Fibroblast of the aortic adventitia (primary cell): ENCODE measurements around the gene PLCD1. TPM values are rescaled to one million over a fixed set of nuclear protein-coding genes. Genes with fewer than 3 reads are reported as not detected.
"Not testable (repeated sequence)": the region's sequence is repeated elsewhere in the genome, so short reads cannot be mapped to it uniquely, and the experiment has no call there.

Experiments
- DNase-seq: peaks from one replicate; pipeline ENCODE4 v3.0.0-alpha.2; 2010; ENCODE audit warnings: low read depth
- H3K4me3 ChIP-seq: 2 replicates; pipeline ENCODE4 v1.5.1; 2011; ENCODE audit warnings: low read depth, mild to moderate bottlenecking, control low read depth, low read length, moderate library complexity
- total RNA-seq: library from RNA; depleted of rRNA; stranded (reverse); fragments of >200 nt; gene quantifications from 2 replicates; pipeline ENCODE4 v1.2.3, GENCODE V29; 2012; ENCODE audit warnings: low replicate concordance
- TF ChIP-seq, protein P1 (sequence below): IDR thresholded peaks from 2 replicates; pipeline ENCODE4 v1.5.1; 2011; ENCODE audit warnings: mild to moderate bottlenecking, low read length, control low read depth, inconsistent platforms; ENCODE audit not compliant: insufficient read depth

The PLCD1 gene
- total RNA-seq, 1 donor: 28.3 TPM

DNA sequence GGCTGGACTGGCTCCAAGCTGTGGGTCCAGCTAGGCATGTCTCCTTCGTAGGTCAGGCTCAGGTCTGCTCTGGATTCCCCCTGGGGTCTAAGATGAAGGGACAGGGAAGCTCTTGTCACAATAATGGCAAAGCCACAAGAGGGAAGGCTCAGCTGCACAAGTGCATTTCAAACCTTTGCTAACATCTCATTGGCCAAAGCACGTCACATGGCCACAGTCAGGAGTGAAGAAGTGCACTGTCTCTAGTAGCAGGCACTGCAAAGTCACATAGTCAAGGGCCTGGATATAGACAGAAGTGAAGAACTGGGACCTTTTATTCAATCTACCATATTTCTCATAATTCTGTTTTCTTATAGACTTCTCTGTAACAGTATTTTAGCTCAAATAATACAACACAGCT, 29.7 kb upstream of the PLCD1 start:
- TF ChIP-seq, protein P1, sequence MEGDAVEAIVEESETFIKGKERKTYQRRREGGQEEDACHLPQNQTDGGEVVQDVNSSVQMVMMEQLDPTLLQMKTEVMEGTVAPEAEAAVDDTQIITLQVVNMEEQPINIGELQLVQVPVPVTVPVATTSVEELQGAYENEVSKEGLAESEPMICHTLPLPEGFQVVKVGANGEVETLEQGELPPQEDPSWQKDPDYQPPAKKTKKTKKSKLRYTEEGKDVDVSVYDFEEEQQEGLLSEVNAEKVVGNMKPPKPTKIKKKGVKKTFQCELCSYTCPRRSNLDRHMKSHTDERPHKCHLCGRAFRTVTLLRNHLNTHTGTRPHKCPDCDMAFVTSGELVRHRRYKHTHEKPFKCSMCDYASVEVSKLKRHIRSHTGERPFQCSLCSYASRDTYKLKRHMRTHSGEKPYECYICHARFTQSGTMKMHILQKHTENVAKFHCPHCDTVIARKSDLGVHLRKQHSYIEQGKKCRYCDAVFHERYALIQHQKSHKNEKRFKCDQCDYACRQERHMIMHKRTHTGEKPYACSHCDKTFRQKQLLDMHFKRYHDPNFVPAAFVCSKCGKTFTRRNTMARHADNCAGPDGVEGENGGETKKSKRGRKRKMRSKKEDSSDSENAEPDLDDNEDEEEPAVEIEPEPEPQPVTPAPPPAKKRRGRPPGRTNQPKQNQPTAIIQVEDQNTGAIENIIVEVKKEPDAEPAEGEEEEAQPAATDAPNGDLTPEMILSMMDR: no peak
- H3K4me3 ChIP-seq: no peak overlapping the region
- no peak for DNase-seq

DNA sequence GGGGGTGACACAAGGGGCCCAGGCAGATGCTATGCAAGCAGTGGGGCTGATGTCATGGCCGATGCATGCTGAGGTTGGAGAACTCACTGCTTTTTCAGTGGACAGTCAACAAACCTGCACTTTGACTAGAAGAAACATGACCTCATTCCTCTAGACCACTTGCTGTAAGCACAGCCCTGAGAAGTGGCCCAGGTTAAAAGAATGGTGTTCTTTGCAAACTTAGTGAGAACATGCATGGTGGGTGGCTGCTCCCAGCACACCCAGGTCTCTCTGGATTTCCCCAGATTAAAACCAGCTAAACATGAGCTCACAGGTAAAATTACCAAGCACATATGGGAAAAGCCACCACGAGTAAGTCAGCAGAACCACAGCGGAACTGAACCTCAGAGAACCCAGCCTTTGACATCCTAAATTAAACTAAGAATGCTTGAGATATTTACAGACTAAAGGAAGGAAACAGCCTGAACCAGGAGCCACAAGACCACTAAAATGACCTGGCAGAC, 25.1 kb upstream of the PLCD1 start:
- TF ChIP-seq, protein P1: no peak
- DNase-seq: no peak
- no peak overlapping the region for H3K4me3 ChIP-seq

DNA sequence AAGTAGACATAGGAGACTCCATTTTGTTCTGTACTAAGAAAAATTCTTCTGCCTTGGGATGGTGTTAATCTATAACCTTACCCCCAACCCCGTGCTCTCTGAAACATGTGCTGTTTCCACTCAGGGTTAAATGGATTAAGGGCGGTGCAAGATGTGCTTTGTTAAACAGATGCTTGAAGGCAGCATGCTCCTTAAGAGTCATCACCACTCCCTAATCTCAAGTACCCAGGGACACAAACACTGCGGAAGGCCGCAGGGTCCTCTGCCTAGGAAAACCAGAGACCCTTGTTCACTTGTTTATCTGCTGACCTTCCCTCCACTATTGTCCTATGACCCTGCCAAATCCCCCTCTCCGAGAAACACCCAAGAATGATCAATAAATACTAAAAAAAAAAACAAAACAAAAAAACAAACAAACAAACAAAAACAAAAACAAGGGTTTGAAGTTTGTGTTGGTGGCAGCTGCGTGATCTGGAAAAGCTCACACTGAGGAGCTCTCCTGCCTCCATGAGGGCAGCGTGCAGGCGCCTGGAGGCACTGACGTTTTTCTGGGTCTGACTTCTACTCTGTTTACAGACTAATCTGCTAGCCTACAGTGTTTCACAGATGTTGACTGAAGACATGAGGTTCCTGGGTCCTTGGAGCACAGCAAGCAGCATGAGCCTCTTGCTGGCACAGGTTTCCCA, 24.5 kb upstream of the PLCD1 start:
- DNase-seq, H3K4me3 ChIP-seq: not testable (repeated sequence)

DNA sequence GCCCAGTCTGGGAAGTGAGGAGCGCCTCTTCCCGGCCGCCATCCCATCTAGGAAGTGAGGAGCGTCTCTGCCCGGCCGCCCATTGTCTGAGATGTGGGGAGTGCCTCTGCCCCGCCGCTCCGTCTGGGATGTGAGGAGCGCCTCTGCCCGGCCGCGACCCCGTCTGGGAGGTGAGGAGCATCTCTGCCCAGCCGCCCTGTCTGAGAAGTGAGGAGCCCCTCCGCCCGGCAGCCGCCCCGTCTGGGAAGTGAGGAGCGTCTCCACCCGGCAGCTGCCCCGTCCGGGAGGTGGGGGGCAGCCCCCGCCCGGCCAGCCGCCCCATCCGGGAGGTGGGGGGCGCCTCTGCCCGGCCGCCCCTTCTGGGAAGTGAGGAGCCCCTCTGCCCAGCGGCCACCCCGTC, 23.8 kb upstream of the PLCD1 start:
- not testable (repeated sequence) for H3K4me3 ChIP-seq, DNase-seq

DNA sequence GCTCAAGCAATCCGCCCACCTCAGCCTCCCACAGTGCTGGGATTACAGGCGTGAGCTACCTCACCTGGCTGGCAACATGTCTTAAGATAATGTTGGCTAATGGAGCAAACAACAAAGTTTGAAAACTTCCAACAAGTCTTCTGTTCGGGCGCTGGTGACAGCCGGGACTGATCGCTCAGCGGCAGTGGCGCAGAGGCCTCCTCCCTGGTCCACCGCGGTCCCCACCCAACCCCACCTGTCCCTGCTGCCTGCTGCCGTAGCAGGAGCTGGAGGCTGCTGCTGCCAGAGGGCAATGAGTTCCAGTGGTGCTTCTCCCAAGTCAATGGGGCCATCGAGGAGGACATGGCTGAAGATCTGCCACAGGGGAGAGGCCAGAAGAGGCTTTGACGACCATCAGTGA, 21.7 kb upstream of the PLCD1 start:
- TF ChIP-seq, protein P1: no peak
- H3K4me3 ChIP-seq: no peak overlapping the region
- no peak for DNase-seq

DNA sequence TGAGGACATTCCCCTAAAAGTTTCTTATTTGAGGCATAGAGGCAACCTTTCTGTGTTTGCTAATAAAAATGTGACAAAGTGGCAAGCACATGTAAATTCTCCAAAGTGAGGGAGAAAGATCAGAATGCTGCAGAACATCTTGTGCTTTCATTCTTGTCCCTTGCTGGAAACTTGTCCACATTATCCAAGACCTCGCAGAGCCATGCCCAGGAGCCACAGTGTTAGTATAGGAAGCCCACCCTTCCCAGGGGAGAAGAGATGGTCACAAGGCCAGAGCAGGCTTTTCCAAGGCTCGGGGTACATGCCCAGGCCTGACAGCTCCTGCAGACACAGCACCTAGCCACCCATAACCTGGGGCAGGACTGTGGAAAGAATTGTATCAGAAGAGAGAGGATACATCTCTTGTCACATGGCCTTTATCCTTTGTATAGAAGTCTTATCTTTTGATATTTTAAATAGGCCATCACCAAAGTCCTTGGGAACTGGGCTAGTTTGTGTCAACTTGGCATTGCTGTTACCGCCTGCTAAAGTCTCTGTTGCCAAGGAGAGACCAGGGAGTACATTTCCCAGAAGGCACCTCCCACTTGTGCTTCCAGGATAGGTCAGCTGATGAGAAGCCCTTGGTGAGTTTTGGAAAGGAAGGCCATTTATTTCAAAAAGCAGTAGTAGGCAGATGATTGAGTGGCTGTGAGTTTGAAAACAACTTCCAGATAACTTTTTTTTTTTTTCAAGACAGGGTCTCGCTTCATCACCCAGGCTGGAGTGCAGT, 20.1 kb upstream of the PLCD1 start:
- TF ChIP-seq, protein P1: no peak
- no peak overlapping the region for H3K4me3 ChIP-seq
- no peak for DNase-seq

DNA sequence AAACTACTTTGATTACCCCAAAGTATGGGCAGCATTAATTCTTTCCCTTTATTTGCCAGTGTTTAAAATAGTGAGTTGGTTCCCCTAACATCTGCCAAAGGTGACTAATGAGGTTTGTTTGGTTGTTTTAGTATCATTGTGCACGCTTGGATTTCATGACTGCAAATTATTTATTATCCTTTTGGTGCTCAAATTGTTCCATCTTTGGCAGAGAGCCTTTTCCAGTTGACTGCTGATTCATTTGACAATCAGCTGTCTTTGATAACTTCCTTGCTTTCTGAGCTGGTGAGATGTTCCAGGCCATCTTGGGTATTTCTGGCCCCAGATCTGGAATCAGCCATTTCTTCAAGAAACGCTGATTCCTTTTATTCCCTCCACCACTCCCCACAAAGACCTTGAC, 18.5 kb upstream of the PLCD1 start:
- TF ChIP-seq, protein P1: no peak
- no peak overlapping the region for H3K4me3 ChIP-seq
- DNase-seq: no peak
